OCI-LY1 (cell line): ENCODE results near the gene TEX52.

Experiments used
- H2AFZ ChIP-seq: fragments of 200-600 bp; sonication (generic), shearing (Covaris generic); 2 replicates; pipeline ENCODE4 v1.6.0; 2014; ENCODE audit warnings: antibody characterized with exemption, mild to moderate bottlenecking, low read length
- H3F3A ChIP-seq: fragments of 200-600 bp; sonication (generic), shearing (Covaris generic); 2 replicates; pipeline ENCODE4 v1.6.0; 2014; ENCODE audit warnings: mild to moderate bottlenecking, antibody characterized with exemption, low read length, moderate library complexity; ENCODE audit not compliant: insufficient read depth
- H3K27ac ChIP-seq: fragments of 200-600 bp; sonication (generic); 2 replicates; pipeline ENCODE4 v1.5.1; 2014; ENCODE audit warnings: low read length, mixed run types, mild to moderate bottlenecking, low read depth; ENCODE audit not compliant: poor library complexity, severe bottlenecking
- H3K27me3 ChIP-seq: fragments of 200-600 bp; sonication (generic); 2 replicates; pipeline ENCODE4 v1.6.0; 2014; ENCODE audit warnings: antibody characterized with exemption, mild to moderate bottlenecking, low read length, moderate library complexity; ENCODE audit not compliant: insufficient read depth
- H3K36me3 ChIP-seq: fragments of 200-600 bp; sonication (generic); 2 replicates; pipeline ENCODE4 v1.6.1; 2014; ENCODE audit warnings: mild to moderate bottlenecking, antibody characterized with exemption, low read length, moderate library complexity, mixed read lengths; ENCODE audit not compliant: insufficient read depth
- H3K4me1 ChIP-seq: fragments of 200-600 bp; sonication (generic); 2 replicates; pipeline ENCODE4 v1.5.1; 2014; ENCODE audit warnings: mild to moderate bottlenecking, low read length, moderate library complexity; ENCODE audit not compliant: insufficient read depth, severe bottlenecking
- H3K4me2 ChIP-seq: fragments of 200-600 bp; sonication (generic), shearing (Covaris generic); 2 replicates; pipeline ENCODE4 v1.6.1; 2014; ENCODE audit warnings: low read length
- H3K4me3 ChIP-seq: fragments of 200-600 bp; sonication (generic); 2 replicates; pipeline ENCODE4 v1.5.1; 2014; ENCODE audit warnings: low read length, low read depth, mild to moderate bottlenecking, mixed read lengths; ENCODE audit not compliant: poor library complexity, severe bottlenecking
- H3K79me2 ChIP-seq: fragments of 200-600 bp; shearing (Covaris generic); 2 replicates; pipeline ENCODE4 v1.6.1; 2016; ENCODE audit warnings: mixed run types, low read length, mixed read lengths; ENCODE audit not compliant: insufficient read depth
- H3K9ac ChIP-seq: fragments of 200-600 bp; sonication (generic), shearing (Covaris generic); 2 replicates; pipeline ENCODE4 v1.6.1; 2014; ENCODE audit warnings: mild to moderate bottlenecking, low read length, mixed read lengths
- H3K9me2 ChIP-seq: fragments of 200-600 bp; sonication (generic), shearing (Covaris generic); 2 replicates; pipeline ENCODE4 v1.6.1; 2014; ENCODE audit warnings: low read depth, mild to moderate bottlenecking, low read length, mixed read lengths
- H3K9me3 ChIP-seq: fragments of 200-600 bp; shearing (Covaris generic); 2 replicates; pipeline ENCODE4 v1.6.1; 2014; ENCODE audit warnings: low read length, mixed read lengths
- H4K20me1 ChIP-seq: fragments of 200-600 bp; sonication (generic), shearing (Covaris generic); 2 replicates; pipeline ENCODE4 v1.6.0; 2016; ENCODE audit warnings: mild to moderate bottlenecking, low read length; ENCODE audit not compliant: insufficient read depth
- CTCF ChIP-seq: fragments of 200-600 bp; sonication (generic), shearing (Covaris generic); IDR thresholded peaks from 2 replicates; pipeline ENCODE4 v1.5.1; 2017; ENCODE audit warnings: mild to moderate bottlenecking, antibody characterized with exemption, low read length, moderate library complexity, mixed read lengths
- EZH2 ChIP-seq: fragments of 200-600 bp; sonication (generic), shearing (Covaris generic); IDR thresholded peaks from 2 replicates; pipeline ENCODE4 v1.8.0; 2017; ENCODE audit warnings: borderline replicate concordance, mixed run types, mild to moderate bottlenecking, antibody characterized with exemption, low read length, moderate library complexity, mixed read lengths

TEX52 gene

GRCh38 chr12:2886768-2887450 is 30.1 kb upstream of the TEX52 start:
- Histone ChIP-seq H3K4me1 (peaks cover 19% of the 10 kb centered on the region), H3K4me2 (no peak overlapping the region)
- TF ChIP-seq EZH2 (no peak), CTCF (no peak)

GRCh38 chr12:2884810-2885209 is 28.0 kb upstream of the TEX52 start:
- Histone ChIP-seq H3K4me3 (no peak overlapping the region), H3K9me2 (no peaks in the 10 kb centered on the region), H3K27ac (no peak overlapping the region), H3K9ac (no peak overlapping the region), H3F3A (peaks cover 5% of the 10 kb centered on the region; the same call in 1 of the 2 replicates), H3K27me3 (no peaks in the 10 kb centered on the region), H3K9me3 (no peaks in the 10 kb centered on the region), H2AFZ (no peak overlapping the region), H3K36me3 (peaks cover 32% of the 10 kb centered on the region), H3K4me1 (peaks cover 6% of the 10 kb centered on the region), H4K20me1 (no peaks in the 10 kb centered on the region), H3K4me2 (no peak overlapping the region), H3K79me2 (peaks cover 2% of the 10 kb centered on the region)
- TF ChIP-seq EZH2 (no peak), CTCF (no peak)

More at GRCh38 chr12:2886768-2887450, 30.1 kb upstream of the TEX52 start:
- H3K36me3 ChIP-seq: peaks cover 25% of the 10 kb centered on the region
- peaks cover 5% of the 10 kb centered on the region; the same call in 1 of the 2 replicates for H3F3A ChIP-seq
- H3K9me3 ChIP-seq: no peaks in the 10 kb centered on the region
- H3K9ac ChIP-seq: no peak overlapping the region
- no peaks in the 10 kb centered on the region for H3K9me2 ChIP-seq
- no peak overlapping the region for H3K4me3 ChIP-seq
- H3K79me2 ChIP-seq: peaks cover 5% of the 10 kb centered on the region
- H3K27ac ChIP-seq: no peak overlapping the region
- no peaks in the 10 kb centered on the region for H3K27me3 ChIP-seq
- no peak overlapping the region for H2AFZ ChIP-seq
- H4K20me1 ChIP-seq: no peaks in the 10 kb centered on the region

- Histone ChIP-seq H3K36me3 (peaks cover 15% of the 10 kb centered on the region; the same call in 1 of the 2 replicates), H3K79me2 (peaks cover 44% of the 10 kb centered on the region), H4K20me1 (no peaks in the 10 kb centered on the region), H2AFZ (no peak overlapping the region), H3K27me3 (no peaks in the 10 kb centered on the region), H3K27ac (no peak overlapping the region), H3F3A (no peaks in the 10 kb centered on the region), H3K4me1 (peaks cover 27% of the 10 kb centered on the region), H3K4me3 (no peak overlapping the region), H3K9me3 (no peaks in the 10 kb centered on the region), H3K9me2 (no peaks in the 10 kb centered on the region), H3K4me2 (no peak overlapping the region), H3K9ac (no peak overlapping the region)
- TF ChIP-seq EZH2: no peak
- TF ChIP-seq CTCF: no peak
Observed at GRCh38 chr12:2879853-2880252, 23.0 kb upstream of the TEX52 start.
